ENCODE results near the gene LDHD. TPM values are rescaled to one million over a fixed set of nuclear protein-coding genes. Genes with fewer than 3 reads are reported as not detected.
A peak's percentile ranks its signal among the peaks of the same experiment; 100 is the strongest.

LDHD gene
- total and polyA plus RNA-seq, 4 donors = 4.5 to 9.3 (median 6.9) TPM

GRCh38 chr16:75109732-75110243 is 6.8 kb downstream of the LDHD start:
- Histone ChIP-seq H3K36me3 (ENCODE audit: control insufficient read depth, insufficient read depth, low read length) (peaks cover 69% of the 10 kb centered on the region), H3K27me3 (ENCODE audit: control insufficient read depth, insufficient read depth, low read length) (no peaks in the 10 kb centered on the region), H3K4me3 (ENCODE audit: low read depth, low read length) (no peak overlapping the region), H3K4me1 (ENCODE audit: control insufficient read depth, insufficient read depth, low read length) (peaks cover 75% of the 10 kb centered on the region), H3K27ac (ENCODE audit: low read depth, low read length) (peak overlapping the region; percentile 87), H3K9me3 (ENCODE audit: control insufficient read depth, insufficient read depth, low read length) (no peaks in the 10 kb centered on the region)
- 34% methylated on average over 5 of the region's 10 CpGs for WGBS (ENCODE audit: insufficient coverage)
- DNase-seq (ENCODE audit: low read depth in 4 of 6, low spot score in 6 of 6) = peak in 1 of 6 donors; percentile 43

GRCh38 chr16:75108792-75109731 is 7.5 kb downstream of the LDHD start:
- Histone ChIP-seq H3K4me1 (ENCODE audit: control insufficient read depth, insufficient read depth, low read length) (peaks cover 75% of the 10 kb centered on the region), H3K27me3 (ENCODE audit: control insufficient read depth, insufficient read depth, low read length) (no peaks in the 10 kb centered on the region), H3K9me3 (ENCODE audit: control insufficient read depth, insufficient read depth, low read length) (no peaks in the 10 kb centered on the region), H3K36me3 (ENCODE audit: control insufficient read depth, insufficient read depth, low read length) (peaks cover 65% of the 10 kb centered on the region), H3K27ac (ENCODE audit: low read depth, low read length) (peak overlapping the region; percentile 87), H3K4me3 (ENCODE audit: low read depth, low read length) (no peak overlapping the region)
- 43% methylated on average over 24 of the region's 27 CpGs for WGBS (ENCODE audit: insufficient coverage)
- DNase-seq (ENCODE audit: low read depth in 4 of 6, low spot score in 6 of 6) = peak in 4 of 6 donors; percentile 43 to 89 (median 66)

GRCh38 chr16:75107505-75107904 is 9.1 kb downstream of the LDHD start:
- DNase-seq (ENCODE audit: low read depth in 4 of 6, low spot score in 6 of 6) = no peak
- H3K4me3 ChIP-seq (ENCODE audit: low read depth, low read length) = no peak overlapping the region
- H3K27me3 ChIP-seq (ENCODE audit: control insufficient read depth, insufficient read depth, low read length) = no peaks in the 10 kb centered on the region
- WGBS (ENCODE audit: insufficient coverage) = 74% methylated on average over 8 of the region's 10 CpGs
- peaks cover 53% of the 10 kb centered on the region for H3K36me3 ChIP-seq (ENCODE audit: control insufficient read depth, insufficient read depth, low read length)
- H3K4me1 ChIP-seq (ENCODE audit: control insufficient read depth, insufficient read depth, low read length) = peaks cover 64% of the 10 kb centered on the region
- H3K9me3 ChIP-seq (ENCODE audit: control insufficient read depth, insufficient read depth, low read length) = no peaks in the 10 kb centered on the region
- H3K27ac ChIP-seq (ENCODE audit: low read depth, low read length) = no peak overlapping the region

- Histone ChIP-seq H3K27me3 (ENCODE audit: control insufficient read depth, insufficient read depth, low read length) (no peaks in the 10 kb centered on the region), H3K9me3 (ENCODE audit: control insufficient read depth, insufficient read depth, low read length) (no peaks in the 10 kb centered on the region), H3K27ac (ENCODE audit: low read depth, low read length) (no peak overlapping the region), H3K36me3 (ENCODE audit: control insufficient read depth, insufficient read depth, low read length) (peaks cover 45% of the 10 kb centered on the region), H3K4me3 (ENCODE audit: low read depth, low read length) (no peak overlapping the region), H3K4me1 (ENCODE audit: control insufficient read depth, insufficient read depth, low read length) (peaks cover 55% of the 10 kb centered on the region)
- no peak for DNase-seq (ENCODE audit: low read depth in 4 of 6, low spot score in 6 of 6)
- 92% methylated on average over 16 of the region's 20 CpGs for WGBS (ENCODE audit: insufficient coverage)
Observed at GRCh38 chr16:75106351-75107274, 10.0 kb downstream of the LDHD start.

GRCh38 chr16:75105306-75106061 is 11.1 kb downstream of the LDHD start:
- DNase-seq (ENCODE audit: low read depth in 4 of 6, low spot score in 6 of 6) = no peak
- Histone ChIP-seq H3K4me1 (ENCODE audit: control insufficient read depth, insufficient read depth, low read length) (peaks cover 44% of the 10 kb centered on the region), H3K4me3 (ENCODE audit: low read depth, low read length) (no peak overlapping the region), H3K27me3 (ENCODE audit: control insufficient read depth, insufficient read depth, low read length) (no peaks in the 10 kb centered on the region), H3K36me3 (ENCODE audit: control insufficient read depth, insufficient read depth, low read length) (peaks cover 45% of the 10 kb centered on the region), H3K27ac (ENCODE audit: low read depth, low read length) (no peak overlapping the region), H3K9me3 (ENCODE audit: control insufficient read depth, insufficient read depth, low read length) (no peaks in the 10 kb centered on the region)
- 70% methylated on average over 9 of the region's 10 CpGs for WGBS (ENCODE audit: insufficient coverage)

GRCh38 chr16:75104836-75105235 is 11.7 kb downstream of the LDHD start:
- Histone ChIP-seq H3K27ac (ENCODE audit: low read depth, low read length) (no peak overlapping the region), H3K4me1 (ENCODE audit: control insufficient read depth, insufficient read depth, low read length) (peaks cover 40% of the 10 kb centered on the region)
- no peak for DNase-seq (ENCODE audit: low read depth in 4 of 6, low spot score in 6 of 6)

GRCh38 chr16:75103994-75104393 is 12.6 kb downstream of the LDHD start:
- Histone ChIP-seq H3K27me3 (ENCODE audit: control insufficient read depth, insufficient read depth, low read length) (no peaks in the 10 kb centered on the region), H3K4me3 (ENCODE audit: low read depth, low read length) (no peak overlapping the region), H3K36me3 (ENCODE audit: control insufficient read depth, insufficient read depth, low read length) (peaks cover 35% of the 10 kb centered on the region), H3K9me3 (ENCODE audit: control insufficient read depth, insufficient read depth, low read length) (no peaks in the 10 kb centered on the region), H3K27ac (ENCODE audit: low read depth, low read length) (no peak overlapping the region), H3K4me1 (ENCODE audit: control insufficient read depth, insufficient read depth, low read length) (peaks cover 40% of the 10 kb centered on the region)
- no peak for DNase-seq (ENCODE audit: low read depth in 4 of 6, low spot score in 6 of 6)
- 100% methylated on average over 2 of the region's 5 CpGs for WGBS (ENCODE audit: insufficient coverage)

More at GRCh38 chr16:75104836-75105235, 11.7 kb downstream of the LDHD start:
- H3K36me3 ChIP-seq (ENCODE audit: control insufficient read depth, insufficient read depth, low read length) = peaks cover 43% of the 10 kb centered on the region
- no peaks in the 10 kb centered on the region for H3K9me3 ChIP-seq (ENCODE audit: control insufficient read depth, insufficient read depth, low read length)
- no peak overlapping the region for H3K4me3 ChIP-seq (ENCODE audit: low read depth, low read length)
- H3K27me3 ChIP-seq (ENCODE audit: control insufficient read depth, insufficient read depth, low read length) = no peaks in the 10 kb centered on the region
- 93% methylated on average over 10 of the region's 11 CpGs for WGBS (ENCODE audit: insufficient coverage)

- H3K4me1 ChIP-seq (ENCODE audit: control insufficient read depth, insufficient read depth, low read length) = peaks cover 49% of the 10 kb centered on the region
- H3K9me3 ChIP-seq (ENCODE audit: control insufficient read depth, insufficient read depth, low read length) = no peaks in the 10 kb centered on the region
- no peaks in the 10 kb centered on the region for H3K27me3 ChIP-seq (ENCODE audit: control insufficient read depth, insufficient read depth, low read length)
- H3K27ac ChIP-seq (ENCODE audit: low read depth, low read length) = no peak overlapping the region
- H3K4me3 ChIP-seq (ENCODE audit: low read depth, low read length) = no peak overlapping the region
- 96% methylated on average over 9 of the region's 9 CpGs for WGBS (ENCODE audit: insufficient coverage)
- peaks cover 44% of the 10 kb centered on the region for H3K36me3 ChIP-seq (ENCODE audit: control insufficient read depth, insufficient read depth, low read length)
- no peak for DNase-seq (ENCODE audit: low read depth in 4 of 6, low spot score in 6 of 6)
Observed at GRCh38 chr16:75102595-75102994, 14.0 kb downstream of the LDHD start.

- H3K36me3 ChIP-seq (ENCODE audit: control insufficient read depth, insufficient read depth, low read length) = peaks cover 37% of the 10 kb centered on the region
- peaks cover 58% of the 10 kb centered on the region for H3K4me1 ChIP-seq (ENCODE audit: control insufficient read depth, insufficient read depth, low read length)
- H3K27me3 ChIP-seq (ENCODE audit: control insufficient read depth, insufficient read depth, low read length) = no peaks in the 10 kb centered on the region
- WGBS (ENCODE audit: insufficient coverage) = 75% methylated on average over 1 of the region's 3 CpGs
- no peak for DNase-seq (ENCODE audit: low read depth in 4 of 6, low spot score in 6 of 6)
- no peak overlapping the region for H3K27ac ChIP-seq (ENCODE audit: low read depth, low read length)
- H3K9me3 ChIP-seq (ENCODE audit: control insufficient read depth, insufficient read depth, low read length) = no peaks in the 10 kb centered on the region
- H3K4me3 ChIP-seq (ENCODE audit: low read depth, low read length) = no peak overlapping the region
Observed at GRCh38 chr16:75101635-75102034, 14.9 kb downstream of the LDHD start.

All from spinal cord (tissue), 10 donors.